ENCODE results near the gene KRT73.

Gene KRT73

GRCh38 chr12:52590021-52590420 is 28.3 kb downstream of the KRT73 start:
- no peak overlapping the region for H3K4me3 ChIP-seq (ENCODE audit: low read length)
- H3K9me3 ChIP-seq (ENCODE audit: control insufficient read depth, low read depth, low read length): peaks cover 13% of the 10 kb centered on the region
- no peak overlapping the region for H3K9ac ChIP-seq (ENCODE audit: low read length)
- no peaks in the 10 kb centered on the region for H3K27me3 ChIP-seq (ENCODE audit: control insufficient read depth, insufficient read depth, low read length)
- no peaks in the 10 kb centered on the region for H3K36me3 ChIP-seq (ENCODE audit: control insufficient read depth, low read depth, low read length)
- no peak overlapping the region for H3K27ac ChIP-seq (ENCODE audit: low read length)
- no peaks in the 10 kb centered on the region for H3K4me1 ChIP-seq (ENCODE audit: control insufficient read depth, low read depth, low read length)

- Histone ChIP-seq H3K36me3 (ENCODE audit: control insufficient read depth, low read depth, low read length) (no peaks in the 10 kb centered on the region), H3K4me1 (ENCODE audit: control insufficient read depth, low read depth, low read length) (peaks cover 2% of the 10 kb centered on the region), H3K4me3 (ENCODE audit: low read length) (no peak overlapping the region), H3K27ac (ENCODE audit: low read length) (no peak overlapping the region), H3K9me3 (ENCODE audit: control insufficient read depth, low read depth, low read length) (peaks cover 13% of the 10 kb centered on the region), H3K9ac (ENCODE audit: low read length) (no peak overlapping the region), H3K27me3 (ENCODE audit: control insufficient read depth, insufficient read depth, low read length) (no peaks in the 10 kb centered on the region)
Measured at GRCh38 chr12:52587563-52587962, 30.8 kb downstream of the KRT73 start.

- H3K27me3 ChIP-seq (ENCODE audit: control insufficient read depth, insufficient read depth, low read length): no peaks in the 10 kb centered on the region
- peaks cover 2% of the 10 kb centered on the region for H3K4me1 ChIP-seq (ENCODE audit: control insufficient read depth, low read depth, low read length)
- H3K9me3 ChIP-seq (ENCODE audit: control insufficient read depth, low read depth, low read length): peaks cover 4% of the 10 kb centered on the region
- H3K9ac ChIP-seq (ENCODE audit: low read length): no peak overlapping the region
- no peaks in the 10 kb centered on the region for H3K36me3 ChIP-seq (ENCODE audit: control insufficient read depth, low read depth, low read length)
- no peak overlapping the region for H3K27ac ChIP-seq (ENCODE audit: low read length)
- no peak overlapping the region for H3K4me3 ChIP-seq (ENCODE audit: low read length)
Measured at GRCh38 chr12:52585946-52586345, 32.4 kb downstream of the KRT73 start.

- Histone ChIP-seq H3K4me3 (ENCODE audit: low read length) (no peak overlapping the region), H3K9ac (ENCODE audit: low read length) (no peak overlapping the region), H3K27me3 (ENCODE audit: control insufficient read depth, insufficient read depth, low read length) (no peaks in the 10 kb centered on the region)
Measured at GRCh38 chr12:52585066-52585465, 33.3 kb downstream of the KRT73 start.

GRCh38 chr12:52584156-52584682 is 34.1 kb downstream of the KRT73 start:
- no peak overlapping the region for H3K9ac ChIP-seq (ENCODE audit: low read length)
- H3K4me3 ChIP-seq (ENCODE audit: low read length): no peak overlapping the region
- no peak overlapping the region for H3K27ac ChIP-seq (ENCODE audit: low read length)
- no peaks in the 10 kb centered on the region for H3K36me3 ChIP-seq (ENCODE audit: control insufficient read depth, low read depth, low read length)
- H3K27me3 ChIP-seq (ENCODE audit: control insufficient read depth, insufficient read depth, low read length): no peaks in the 10 kb centered on the region
- peaks cover 6% of the 10 kb centered on the region for H3K4me1 ChIP-seq (ENCODE audit: control insufficient read depth, low read depth, low read length)
- no peaks in the 10 kb centered on the region for H3K9me3 ChIP-seq (ENCODE audit: control insufficient read depth, low read depth, low read length)

More at GRCh38 chr12:52585066-52585465, 33.3 kb downstream of the KRT73 start:
- Histone ChIP-seq H3K27ac (ENCODE audit: low read length) (no peak overlapping the region), H3K4me1 (ENCODE audit: control insufficient read depth, low read depth, low read length) (peaks cover 6% of the 10 kb centered on the region), H3K9me3 (ENCODE audit: control insufficient read depth, low read depth, low read length) (no peaks in the 10 kb centered on the region), H3K36me3 (ENCODE audit: control insufficient read depth, low read depth, low read length) (no peaks in the 10 kb centered on the region)

GRCh38 chr12:52582971-52583456 is 35.3 kb downstream of the KRT73 start:
- peaks cover 6% of the 10 kb centered on the region for H3K4me1 ChIP-seq (ENCODE audit: control insufficient read depth, low read depth, low read length)
- no peaks in the 10 kb centered on the region for H3K9me3 ChIP-seq (ENCODE audit: control insufficient read depth, low read depth, low read length)
- H3K4me3 ChIP-seq (ENCODE audit: low read length): no peak overlapping the region
- no peaks in the 10 kb centered on the region for H3K36me3 ChIP-seq (ENCODE audit: control insufficient read depth, low read depth, low read length)
- H3K9ac ChIP-seq (ENCODE audit: low read length): no peak overlapping the region
- no peak overlapping the region for H3K27ac ChIP-seq (ENCODE audit: low read length)
- no peaks in the 10 kb centered on the region for H3K27me3 ChIP-seq (ENCODE audit: control insufficient read depth, insufficient read depth, low read length)

GRCh38 chr12:52582486-52582885 is 35.9 kb downstream of the KRT73 start:
- Histone ChIP-seq H3K36me3 (ENCODE audit: control insufficient read depth, low read depth, low read length) (no peaks in the 10 kb centered on the region), H3K27me3 (ENCODE audit: control insufficient read depth, insufficient read depth, low read length) (no peaks in the 10 kb centered on the region), H3K4me1 (ENCODE audit: control insufficient read depth, low read depth, low read length) (peaks cover 6% of the 10 kb centered on the region), H3K9me3 (ENCODE audit: control insufficient read depth, low read depth, low read length) (no peaks in the 10 kb centered on the region), H3K27ac (ENCODE audit: low read length) (no peak overlapping the region), H3K4me3 (ENCODE audit: low read length) (no peak overlapping the region), H3K9ac (ENCODE audit: low read length) (no peak overlapping the region)

GRCh38 chr12:52581481-52581880 is 36.9 kb downstream of the KRT73 start:
- Histone ChIP-seq H3K4me1 (ENCODE audit: control insufficient read depth, low read depth, low read length) (peaks cover 6% of the 10 kb centered on the region), H3K36me3 (ENCODE audit: control insufficient read depth, low read depth, low read length) (no peaks in the 10 kb centered on the region), H3K27ac (ENCODE audit: low read length) (no peak overlapping the region), H3K4me3 (ENCODE audit: low read length) (no peak overlapping the region), H3K9ac (ENCODE audit: low read length) (no peak overlapping the region), H3K9me3 (ENCODE audit: control insufficient read depth, low read depth, low read length) (no peaks in the 10 kb centered on the region), H3K27me3 (ENCODE audit: control insufficient read depth, insufficient read depth, low read length) (no peaks in the 10 kb centered on the region)

- Histone ChIP-seq H3K9me3 (ENCODE audit: control insufficient read depth, low read depth, low read length) (no peaks in the 10 kb centered on the region), H3K4me1 (ENCODE audit: control insufficient read depth, low read depth, low read length) (peaks cover 6% of the 10 kb centered on the region), H3K27ac (ENCODE audit: low read length) (no peak overlapping the region), H3K4me3 (ENCODE audit: low read length) (no peak overlapping the region), H3K9ac (ENCODE audit: low read length) (no peak overlapping the region), H3K27me3 (ENCODE audit: control insufficient read depth, insufficient read depth, low read length) (no peaks in the 10 kb centered on the region), H3K36me3 (ENCODE audit: control insufficient read depth, low read depth, low read length) (no peaks in the 10 kb centered on the region)
Measured at GRCh38 chr12:52581066-52581465, 37.3 kb downstream of the KRT73 start.

- peaks cover 6% of the 10 kb centered on the region for H3K4me1 ChIP-seq (ENCODE audit: control insufficient read depth, low read depth, low read length)
- H3K9me3 ChIP-seq (ENCODE audit: control insufficient read depth, low read depth, low read length): no peaks in the 10 kb centered on the region
- H3K27me3 ChIP-seq (ENCODE audit: control insufficient read depth, insufficient read depth, low read length): no peaks in the 10 kb centered on the region
- H3K27ac ChIP-seq (ENCODE audit: low read length): no peak overlapping the region
- H3K4me3 ChIP-seq (ENCODE audit: low read length): no peak overlapping the region
- no peak overlapping the region for H3K9ac ChIP-seq (ENCODE audit: low read length)
- no peaks in the 10 kb centered on the region for H3K36me3 ChIP-seq (ENCODE audit: control insufficient read depth, low read depth, low read length)
Measured at GRCh38 chr12:52580496-52580895, 37.9 kb downstream of the KRT73 start.

GRCh38 chr12:52579468-52580465 is 38.6 kb downstream of the KRT73 start:
- peaks cover 6% of the 10 kb centered on the region for H3K4me1 ChIP-seq (ENCODE audit: control insufficient read depth, low read depth, low read length)
- H3K9me3 ChIP-seq (ENCODE audit: control insufficient read depth, low read depth, low read length): no peaks in the 10 kb centered on the region
- no peaks in the 10 kb centered on the region for H3K36me3 ChIP-seq (ENCODE audit: control insufficient read depth, low read depth, low read length)
- no peaks in the 10 kb centered on the region for H3K27me3 ChIP-seq (ENCODE audit: control insufficient read depth, insufficient read depth, low read length)
- no peak overlapping the region for H3K9ac ChIP-seq (ENCODE audit: low read length)
- no peak overlapping the region for H3K27ac ChIP-seq (ENCODE audit: low read length)
- no peak overlapping the region for H3K4me3 ChIP-seq (ENCODE audit: low read length)
